Upper lobe of right lung (tissue), 1 donor: ENCODE results near the gene TSPAN12. TPM values are rescaled to one million over a fixed set of nuclear protein-coding genes. Genes with fewer than 3 reads are reported as not detected.
A peak's percentile ranks its signal among the peaks of the same experiment; 100 is the strongest.

Experiments
- ATAC-seq: fragments of 200-7000 bp; cut with Tn5 transposase; one replicate; pipeline ENCODE4 v1.9.1; 2020; ENCODE audit warnings: mild to moderate bottlenecking, moderate library complexity
- DNase-seq: peaks from one replicate; pipeline ENCODE4 v3.0.0-alpha.2; 2020
- H3K27ac ChIP-seq: fragments of 200-600 bp; one replicate; pipeline ENCODE4 v1.8.0; 2022
- H3K27me3 ChIP-seq: fragments of 200-600 bp; one replicate; pipeline ENCODE4 v1.8.0; 2022; ENCODE audit warnings: mild to moderate bottlenecking
- H3K36me3 ChIP-seq: fragments of 200-600 bp; one replicate; pipeline ENCODE4 v1.8.0; 2022
- H3K4me1 ChIP-seq: fragments of 200-600 bp; one replicate; pipeline ENCODE4 v1.8.0; 2022
- H3K4me3 ChIP-seq: fragments of 200-600 bp; one replicate; pipeline ENCODE4 v1.8.0; 2022; ENCODE audit warnings: mild to moderate bottlenecking
- H3K9me3 ChIP-seq: fragments of 200-600 bp; one replicate; pipeline ENCODE4 v1.8.0; 2022
- intact Hi-C: fragments of 100-400 bp; cut with DNase I; formaldehyde crosslinking; loops from one replicate; pipeline ENCODE4 v1.11.0; 2022
- total RNA-seq: library from RNA; stranded (reverse); fragmentation: NEBNext Ultra II Directional; extraction: Animal tissue kit (Norgen Biotek cat#: 25700); gene quantifications from one replicate; pipeline ENCODE4 v1.2.1, GENCODE V29; 2021
- TF ChIP-seq, protein P1 (sequence below): fragments of 200-600 bp; IDR thresholded peaks from one replicate; pipeline ENCODE4 v1.8.0; 2022; ENCODE audit warnings: antibody characterized with exemption
- donor health status: DM: no; HTN: yes; CAD: no; lungs with severe emphysema.

The TSPAN12 gene
- total RNA-seq, 1 donor from 2014 or later: 51.8 TPM

DNA sequence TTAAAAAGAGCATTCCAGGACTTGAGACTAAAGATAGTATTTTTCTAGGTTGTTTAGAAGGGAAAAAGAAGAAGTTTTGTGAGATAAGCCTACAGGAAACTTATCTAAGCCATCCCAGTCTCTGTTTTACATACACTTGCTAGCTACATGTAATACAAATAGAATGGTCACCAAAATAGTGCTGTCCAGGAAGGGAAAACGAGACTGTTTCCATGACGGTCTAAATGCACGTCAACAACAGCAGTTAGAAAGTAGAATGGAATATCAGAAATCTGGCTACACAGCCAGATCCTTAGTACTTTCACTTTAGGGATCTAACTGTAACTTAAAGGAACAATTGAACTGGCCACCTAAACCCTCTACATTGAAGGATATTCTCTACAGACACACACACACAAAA is 117.6 kb downstream of the TSPAN12 start:
- DNase-seq (no peak), ATAC-seq (no peak)
- Histone ChIP-seq H3K36me3 (no peaks in the 10 kb centered on the region), H3K9me3 (no peaks in the 10 kb centered on the region), H3K27me3 (no peaks in the 10 kb centered on the region), H3K4me1 (no peaks in the 10 kb centered on the region), H3K4me3 (peak overlapping the region; percentile 6), H3K27ac (no peak overlapping the region)
- TF ChIP-seq, protein P1, sequence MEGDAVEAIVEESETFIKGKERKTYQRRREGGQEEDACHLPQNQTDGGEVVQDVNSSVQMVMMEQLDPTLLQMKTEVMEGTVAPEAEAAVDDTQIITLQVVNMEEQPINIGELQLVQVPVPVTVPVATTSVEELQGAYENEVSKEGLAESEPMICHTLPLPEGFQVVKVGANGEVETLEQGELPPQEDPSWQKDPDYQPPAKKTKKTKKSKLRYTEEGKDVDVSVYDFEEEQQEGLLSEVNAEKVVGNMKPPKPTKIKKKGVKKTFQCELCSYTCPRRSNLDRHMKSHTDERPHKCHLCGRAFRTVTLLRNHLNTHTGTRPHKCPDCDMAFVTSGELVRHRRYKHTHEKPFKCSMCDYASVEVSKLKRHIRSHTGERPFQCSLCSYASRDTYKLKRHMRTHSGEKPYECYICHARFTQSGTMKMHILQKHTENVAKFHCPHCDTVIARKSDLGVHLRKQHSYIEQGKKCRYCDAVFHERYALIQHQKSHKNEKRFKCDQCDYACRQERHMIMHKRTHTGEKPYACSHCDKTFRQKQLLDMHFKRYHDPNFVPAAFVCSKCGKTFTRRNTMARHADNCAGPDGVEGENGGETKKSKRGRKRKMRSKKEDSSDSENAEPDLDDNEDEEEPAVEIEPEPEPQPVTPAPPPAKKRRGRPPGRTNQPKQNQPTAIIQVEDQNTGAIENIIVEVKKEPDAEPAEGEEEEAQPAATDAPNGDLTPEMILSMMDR: no peak
- intact Hi-C loops: no loop called here

DNA sequence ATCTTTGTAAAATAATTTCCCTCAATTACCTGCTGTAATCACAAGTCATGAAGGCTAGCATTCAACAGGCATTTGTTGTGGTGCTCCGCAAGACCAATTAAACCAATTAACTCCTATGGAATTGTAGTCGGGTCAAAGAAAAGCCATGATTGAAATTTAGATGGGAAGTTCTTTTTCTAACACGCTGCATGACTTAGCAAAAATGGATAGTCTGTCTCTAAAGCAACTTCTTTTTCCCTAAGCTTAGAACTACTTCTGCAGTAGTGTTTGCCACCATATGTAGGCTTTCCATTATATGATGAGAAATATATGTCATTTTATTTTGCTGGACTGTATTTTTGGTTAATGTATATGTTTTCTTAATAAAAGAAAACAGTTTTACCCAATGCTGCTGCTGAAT is 119.1 kb downstream of the TSPAN12 start:
- Histone ChIP-seq H3K36me3 (no peaks in the 10 kb centered on the region), H3K4me1 (no peaks in the 10 kb centered on the region), H3K27me3 (no peaks in the 10 kb centered on the region), H3K9me3 (no peaks in the 10 kb centered on the region), H3K27ac (no peak overlapping the region), H3K4me3 (no peak overlapping the region)
- DNase-seq (no peak), ATAC-seq (no peak)
- intact Hi-C loops: no loop called here
- TF ChIP-seq, protein P1: no peak

Other genes starting within 250 kb of the TSPAN12 start
- gene ING3, start 92.6 kb upstream of the TSPAN12 start, total RNA-seq: 17.9 TPM
- 39.2 TPM for gene CPED1, start 130.6 kb upstream of the TSPAN12 start, total RNA-seq